Measurements from ENCODE around the gene RASA3. TPM values are rescaled to one million over a fixed set of nuclear protein-coding genes. Genes with fewer than 3 reads are reported as not detected.

The RASA3 gene
- polyA plus RNA-seq, 1 experiment, result 31.4 TPM

GRCh38 chr13:114056205-114057013 lies 76.0 kb downstream of the RASA3 start:
- Histone ChIP-seq H3K36me3 (ENCODE audit: control insufficient read depth, insufficient read depth, low read length) (peaks cover 21% of the 10 kb centered on the region), H3K4me3 (ENCODE audit: low read depth, low read length) (no peak overlapping the region), H3K27me3 (ENCODE audit: control insufficient read depth, insufficient read depth, low read length) (no peaks in the 10 kb centered on the region)
- TF ChIP-seq, protein P1, sequence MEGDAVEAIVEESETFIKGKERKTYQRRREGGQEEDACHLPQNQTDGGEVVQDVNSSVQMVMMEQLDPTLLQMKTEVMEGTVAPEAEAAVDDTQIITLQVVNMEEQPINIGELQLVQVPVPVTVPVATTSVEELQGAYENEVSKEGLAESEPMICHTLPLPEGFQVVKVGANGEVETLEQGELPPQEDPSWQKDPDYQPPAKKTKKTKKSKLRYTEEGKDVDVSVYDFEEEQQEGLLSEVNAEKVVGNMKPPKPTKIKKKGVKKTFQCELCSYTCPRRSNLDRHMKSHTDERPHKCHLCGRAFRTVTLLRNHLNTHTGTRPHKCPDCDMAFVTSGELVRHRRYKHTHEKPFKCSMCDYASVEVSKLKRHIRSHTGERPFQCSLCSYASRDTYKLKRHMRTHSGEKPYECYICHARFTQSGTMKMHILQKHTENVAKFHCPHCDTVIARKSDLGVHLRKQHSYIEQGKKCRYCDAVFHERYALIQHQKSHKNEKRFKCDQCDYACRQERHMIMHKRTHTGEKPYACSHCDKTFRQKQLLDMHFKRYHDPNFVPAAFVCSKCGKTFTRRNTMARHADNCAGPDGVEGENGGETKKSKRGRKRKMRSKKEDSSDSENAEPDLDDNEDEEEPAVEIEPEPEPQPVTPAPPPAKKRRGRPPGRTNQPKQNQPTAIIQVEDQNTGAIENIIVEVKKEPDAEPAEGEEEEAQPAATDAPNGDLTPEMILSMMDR (IDR thresholded peaks at IDR 0.05; ENCODE audit: insufficient read depth, low read depth, low read length), result no peak
- POLR2A ChIA-PET, result no interaction called here
- CTCF ChIA-PET, result interaction anchor here (1.2 kb wide), 1 partner anchor 11 kb away, joined by 3 read pairs; no protein-coding TSS in a partner anchor
- no peak for DNase-seq (ENCODE audit: low read depth)

- TF ChIP-seq, protein P1 (IDR thresholded peaks at IDR 0.05; ENCODE audit: insufficient read depth, low read depth, low read length), result no peak
- POLR2A ChIA-PET, result no interaction called here
- DNase-seq (ENCODE audit: low read depth), result no peak
- Histone ChIP-seq H3K4me3 (ENCODE audit: low read depth, low read length) (no peak overlapping the region), H3K27me3 (ENCODE audit: control insufficient read depth, insufficient read depth, low read length) (no peaks in the 10 kb centered on the region), H3K36me3 (ENCODE audit: control insufficient read depth, insufficient read depth, low read length) (peaks cover 21% of the 10 kb centered on the region)
- CTCF ChIA-PET, result no interaction called here
Measured at GRCh38 chr13:114055766-114056165, 76.7 kb downstream of the RASA3 start.

- no peak for DNase-seq (ENCODE audit: low read depth)
- ChIA-PET CTCF (no interaction called here), POLR2A (no interaction called here)
- Histone ChIP-seq H3K27me3 (ENCODE audit: control insufficient read depth, insufficient read depth, low read length) (no peaks in the 10 kb centered on the region), H3K36me3 (ENCODE audit: control insufficient read depth, insufficient read depth, low read length) (peaks cover 21% of the 10 kb centered on the region), H3K4me3 (ENCODE audit: low read depth, low read length) (no peak overlapping the region)
- TF ChIP-seq, protein P1 (IDR thresholded peaks at IDR 0.05; ENCODE audit: insufficient read depth, low read depth, low read length), result no peak
Measured at GRCh38 chr13:114054830-114055439, 77.5 kb downstream of the RASA3 start.

DNA sequence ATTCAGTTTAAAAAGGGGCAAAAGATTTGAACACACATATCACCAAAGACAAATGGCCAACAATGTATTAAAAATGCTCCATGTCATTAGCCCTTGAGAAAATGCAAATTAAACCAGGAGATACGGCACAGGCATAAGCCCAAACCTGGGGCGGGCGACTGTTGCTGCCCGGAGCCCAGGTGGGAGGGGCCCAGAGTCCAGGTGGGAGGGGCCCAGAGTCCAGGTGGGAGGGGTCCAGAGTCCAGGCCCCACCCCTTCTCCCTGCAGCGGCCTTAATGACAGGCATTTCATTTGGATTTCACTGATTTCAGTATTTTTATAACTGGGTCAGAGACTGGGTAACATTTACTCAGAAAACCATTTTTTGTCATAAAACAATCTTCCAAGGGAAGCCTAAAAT lies 78.2 kb downstream of the RASA3 start:
- H3K4me3 ChIP-seq (ENCODE audit: low read depth, low read length), result no peak overlapping the region
- peaks cover 21% of the 10 kb centered on the region for H3K36me3 ChIP-seq (ENCODE audit: control insufficient read depth, insufficient read depth, low read length)
- TF ChIP-seq, protein P1 (IDR thresholded peaks at IDR 0.05; ENCODE audit: insufficient read depth, low read depth, low read length), result no peak
- ChIA-PET CTCF (no interaction called here), POLR2A (no interaction called here)
- no peaks in the 10 kb centered on the region for H3K27me3 ChIP-seq (ENCODE audit: control insufficient read depth, insufficient read depth, low read length)
- DNase-seq (ENCODE audit: low read depth), result no peak

DNA sequence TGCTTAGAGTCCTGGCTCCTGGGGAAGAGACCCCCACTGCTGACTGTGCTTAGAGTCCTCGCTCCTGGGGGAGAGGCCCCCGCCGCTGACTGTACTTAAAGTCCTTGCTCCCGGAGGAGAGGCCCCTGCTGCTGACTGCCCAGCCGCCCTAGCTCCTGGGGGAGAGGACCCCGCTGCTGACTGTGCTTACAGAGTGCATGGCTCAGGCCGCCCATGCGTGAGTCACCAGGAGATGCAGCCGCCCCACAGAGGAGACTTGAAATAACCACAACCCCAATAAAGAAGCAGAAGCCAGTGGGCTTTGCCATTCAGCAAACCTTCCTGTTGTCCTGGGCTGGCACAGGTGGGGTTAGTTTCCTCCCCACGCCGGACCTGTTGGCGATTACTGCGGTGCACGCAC lies 79.4 kb downstream of the RASA3 start:
- Histone ChIP-seq H3K4me3 (ENCODE audit: low read depth, low read length) (no peak overlapping the region), H3K36me3 (ENCODE audit: control insufficient read depth, insufficient read depth, low read length) (peaks cover 21% of the 10 kb centered on the region), H3K27me3 (ENCODE audit: control insufficient read depth, insufficient read depth, low read length) (no peaks in the 10 kb centered on the region)
- ChIA-PET POLR2A (no interaction called here), CTCF (no interaction called here)
- TF ChIP-seq, protein P1 (IDR thresholded peaks at IDR 0.05; ENCODE audit: insufficient read depth, low read depth, low read length), result no peak
- no peak for DNase-seq (ENCODE audit: low read depth)

All from BJ (cell line).